ENCODE data around the gene RAB44. TPM values are rescaled to one million over a fixed set of nuclear protein-coding genes. Genes with fewer than 3 reads are reported as not detected.

Gene RAB44
- total RNA-seq, 2 donors from 2014 or later, result 0.14 to 0.45 TPM

- Histone ChIP-seq H3K36me3 (no peaks in the 10 kb centered on the region), H3K4me1 (replicated peaks) (no peaks in the 10 kb centered on the region), H3K4me3 (no peak overlapping the region), H3K27ac (no peak overlapping the region), H3K9me3 (no peaks in the 10 kb centered on the region), H3K27me3 (replicated peaks; ENCODE audit: insufficient read depth) (no peaks in the 10 kb centered on the region)
- DNase-seq (ENCODE audit: low spot score), result no peak
- TF ChIP-seq, protein P1, sequence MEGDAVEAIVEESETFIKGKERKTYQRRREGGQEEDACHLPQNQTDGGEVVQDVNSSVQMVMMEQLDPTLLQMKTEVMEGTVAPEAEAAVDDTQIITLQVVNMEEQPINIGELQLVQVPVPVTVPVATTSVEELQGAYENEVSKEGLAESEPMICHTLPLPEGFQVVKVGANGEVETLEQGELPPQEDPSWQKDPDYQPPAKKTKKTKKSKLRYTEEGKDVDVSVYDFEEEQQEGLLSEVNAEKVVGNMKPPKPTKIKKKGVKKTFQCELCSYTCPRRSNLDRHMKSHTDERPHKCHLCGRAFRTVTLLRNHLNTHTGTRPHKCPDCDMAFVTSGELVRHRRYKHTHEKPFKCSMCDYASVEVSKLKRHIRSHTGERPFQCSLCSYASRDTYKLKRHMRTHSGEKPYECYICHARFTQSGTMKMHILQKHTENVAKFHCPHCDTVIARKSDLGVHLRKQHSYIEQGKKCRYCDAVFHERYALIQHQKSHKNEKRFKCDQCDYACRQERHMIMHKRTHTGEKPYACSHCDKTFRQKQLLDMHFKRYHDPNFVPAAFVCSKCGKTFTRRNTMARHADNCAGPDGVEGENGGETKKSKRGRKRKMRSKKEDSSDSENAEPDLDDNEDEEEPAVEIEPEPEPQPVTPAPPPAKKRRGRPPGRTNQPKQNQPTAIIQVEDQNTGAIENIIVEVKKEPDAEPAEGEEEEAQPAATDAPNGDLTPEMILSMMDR (IDR thresholded peaks at IDR 0.05), result no peak
- TF ChIP-seq POLR2A (IDR thresholded peaks at IDR 0.05) (no peak), POLR2AphosphoS5 (IDR thresholded peaks at IDR 0.05) (no peak)
- 78% methylated on average over 18 of the region's 18 CpGs for WGBS
- intact Hi-C loops (cut with DNase I), result loop anchor here (10.0 kb wide), 1 partner anchor 435 kb away; no protein-coding TSS in a partner anchor
Observed at GRCh38 chr6:36769676-36770499, 72.3 kb downstream of the RAB44 start.

DNA sequence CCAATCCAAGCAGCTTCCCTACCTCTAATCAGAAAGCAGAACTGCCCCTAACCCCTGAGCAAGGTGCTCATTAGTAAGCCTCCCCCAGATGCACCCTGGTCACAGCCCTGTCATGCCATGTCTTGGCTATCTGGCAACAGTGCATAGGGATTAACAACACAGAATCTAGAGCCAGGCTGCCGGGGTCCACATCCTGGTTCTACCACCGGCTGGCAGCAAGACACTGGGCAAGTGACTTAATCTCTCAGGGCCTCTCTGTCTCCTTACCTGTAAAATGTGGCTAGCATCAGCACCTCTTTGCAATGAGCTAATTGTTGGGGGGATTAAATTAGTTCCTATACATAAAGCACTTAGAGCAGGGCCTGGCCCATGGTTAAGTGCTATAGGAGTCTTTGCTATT, 73.5 kb downstream of the RAB44 start:
- H3K4me1 ChIP-seq (replicated peaks), result no peaks in the 10 kb centered on the region
- H3K27ac ChIP-seq, result no peak overlapping the region
- no peak for DNase-seq (ENCODE audit: low spot score)
- TF ChIP-seq POLR2AphosphoS5 (IDR thresholded peaks at IDR 0.05), result no peak
- TF ChIP-seq, protein P1 (IDR thresholded peaks at IDR 0.05), result no peak
- TF ChIP-seq POLR2A (IDR thresholded peaks at IDR 0.05), result no peak
- intact Hi-C loops (cut with DNase I), result no loop called here
- no peaks in the 10 kb centered on the region for H3K36me3 ChIP-seq
- WGBS, result 100% methylated on average over 2 of the region's 2 CpGs
- H3K4me3 ChIP-seq, result no peak overlapping the region
- H3K27me3 ChIP-seq (replicated peaks; ENCODE audit: insufficient read depth), result no peaks in the 10 kb centered on the region
- H3K9me3 ChIP-seq, result no peaks in the 10 kb centered on the region

- intact Hi-C loops (cut with DNase I), result no loop called here
- no peak for DNase-seq (ENCODE audit: low spot score)
- Histone ChIP-seq H3K4me1 (replicated peaks) (no peaks in the 10 kb centered on the region), H3K36me3 (no peaks in the 10 kb centered on the region), H3K4me3 (no peak overlapping the region), H3K9me3 (no peaks in the 10 kb centered on the region), H3K27me3 (replicated peaks; ENCODE audit: insufficient read depth) (no peaks in the 10 kb centered on the region), H3K27ac (no peak overlapping the region)
- TF ChIP-seq POLR2A (IDR thresholded peaks at IDR 0.05) (no peak), POLR2AphosphoS5 (IDR thresholded peaks at IDR 0.05) (no peak)
- TF ChIP-seq, protein P1 (IDR thresholded peaks at IDR 0.05), result no peak
- 84% methylated on average over 8 of the region's 8 CpGs for WGBS
Observed at GRCh38 chr6:36772397-36772796, 74.8 kb downstream of the RAB44 start.

DNA sequence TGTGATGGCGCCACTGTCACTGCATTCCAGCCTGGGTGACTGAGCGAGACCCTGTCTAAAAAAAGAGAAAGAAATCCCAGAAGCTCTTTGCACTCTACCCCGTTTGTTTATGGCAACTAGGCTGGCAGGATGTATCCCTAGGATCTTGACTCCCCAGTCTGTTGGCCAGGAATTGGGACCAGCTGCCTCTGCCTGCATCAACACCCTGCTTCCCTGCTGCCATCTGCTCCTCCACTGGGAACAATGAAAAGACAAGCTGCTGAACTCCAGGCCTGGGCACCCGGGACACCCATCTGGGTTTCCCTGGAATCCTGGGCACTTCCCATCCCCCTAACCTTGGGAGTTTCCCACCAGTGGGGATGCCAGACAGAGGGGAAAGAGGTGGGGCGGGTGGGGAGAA, 76.7 kb downstream of the RAB44 start:
- no peaks in the 10 kb centered on the region for H3K27me3 ChIP-seq (replicated peaks; ENCODE audit: insufficient read depth)
- H3K27ac ChIP-seq, result no peak overlapping the region
- intact Hi-C loops (cut with DNase I), result no loop called here
- TF ChIP-seq POLR2A (IDR thresholded peaks at IDR 0.05), result no peak
- TF ChIP-seq, protein P1 (IDR thresholded peaks at IDR 0.05), result no peak
- H3K9me3 ChIP-seq, result no peaks in the 10 kb centered on the region
- WGBS, result 81% methylated on average over 5 of the region's 5 CpGs
- H3K36me3 ChIP-seq, result no peaks in the 10 kb centered on the region
- no peak overlapping the region for H3K4me3 ChIP-seq
- no peaks in the 10 kb centered on the region for H3K4me1 ChIP-seq (replicated peaks)
- DNase-seq (ENCODE audit: low spot score), result no peak

GRCh38 chr6:36776167-36776566, 78.5 kb downstream of the RAB44 start:
- 93% methylated on average over 5 of the region's 5 CpGs for WGBS
- TF ChIP-seq, protein P1 (IDR thresholded peaks at IDR 0.05), result no peak
- intact Hi-C loops (cut with DNase I), result no loop called here

More at GRCh38 chr6:36776167-36776566, 78.5 kb downstream of the RAB44 start:
- Histone ChIP-seq H3K4me3 (no peak overlapping the region), H3K4me1 (replicated peaks) (no peaks in the 10 kb centered on the region), H3K9me3 (no peaks in the 10 kb centered on the region), H3K36me3 (no peaks in the 10 kb centered on the region), H3K27ac (no peak overlapping the region), H3K27me3 (replicated peaks; ENCODE audit: insufficient read depth) (no peaks in the 10 kb centered on the region)
- DNase-seq (ENCODE audit: low spot score), result no peak

All from prostate gland (tissue), 2 donors.